Nephron (organoid): Measurements from ENCODE around the gene BSG.
A peak's percentile ranks its signal among the peaks of the same experiment; 100 is the strongest.
"Not testable (repeated sequence)": the region's sequence is repeated elsewhere in the genome, so short reads cannot be mapped to it uniquely, and the experiment has no call there.

ENCODE experiments used
- H3K27ac Mint-ChIP-seq, 3 experiments: 2 replicates each; pipeline ENCODE4 v1.8.0; 2020; ENCODE audit warnings: mixed read lengths in 3 of 3, mild to moderate bottlenecking in 2 of 3, moderate library complexity in 1 of 3
- H3K27me3 Mint-ChIP-seq: 2 replicates; pipeline ENCODE4 v1.8.0; 2021; ENCODE audit warnings: low read depth, mild to moderate bottlenecking, moderate library complexity, mixed read lengths
- H3K36me3 Mint-ChIP-seq: 2 replicates; pipeline ENCODE4 v1.8.0; 2020; ENCODE audit warnings: low read depth, mixed read lengths
- H3K4me1 Mint-ChIP-seq: 2 replicates; pipeline ENCODE4 v1.8.0; 2020; ENCODE audit warnings: mixed read lengths
- H3K4me3 Mint-ChIP-seq, 3 experiments: 2 replicates each; pipeline ENCODE4 v1.8.0; 2020; ENCODE audit warnings: mild to moderate bottlenecking in 3 of 3, mixed read lengths in 3 of 3, moderate library complexity in 2 of 3
- H3K9me3 Mint-ChIP-seq: 2 replicates; pipeline ENCODE4 v1.8.0; 2020; ENCODE audit warnings: mixed read lengths
- CTCF ChIP-seq, 3 experiments: fragments of 200-600 bp; sonication (generic); IDR thresholded peaks; one replicate each; pipeline ENCODE4 v1.5.0; 2021; ENCODE audit warnings: antibody characterized with exemption in 3 of 3; ENCODE audit not compliant: unreplicated experiment in 3 of 3

Gene BSG

GRCh38 chr19:582497-583197, 10.3 kb downstream of the BSG start:
- H3K4me3 Mint-ChIP-seq, result no peak overlapping the region
- no peaks in the 10 kb centered on the region for H3K36me3 Mint-ChIP-seq
- H3K9me3 Mint-ChIP-seq, result no peaks in the 10 kb centered on the region
- H3K27ac Mint-ChIP-seq, result no peak overlapping the region
- peaks cover 9% of the 10 kb centered on the region for H3K27me3 Mint-ChIP-seq
- H3K4me1 Mint-ChIP-seq, result no peaks in the 10 kb centered on the region
- no peak for TF ChIP-seq CTCF (IDR thresholded peaks at IDR 0.05; ENCODE audit: unreplicated experiment in 3 of 3)

GRCh38 chr19:583198-583967, 11.0 kb downstream of the BSG start:
- Mint-ChIP-seq H3K4me1 (no peaks in the 10 kb centered on the region), H3K9me3 (no peaks in the 10 kb centered on the region), H3K36me3 (no peaks in the 10 kb centered on the region), H3K4me3 (no peak overlapping the region), H3K27ac (no peak overlapping the region), H3K27me3 (peaks cover 15% of the 10 kb centered on the region)
- TF ChIP-seq CTCF (IDR thresholded peaks at IDR 0.05; ENCODE audit: unreplicated experiment in 3 of 3), result no peak

GRCh38 chr19:583968-584239, 11.5 kb downstream of the BSG start:
- no peaks in the 10 kb centered on the region for H3K4me1 Mint-ChIP-seq
- H3K27ac Mint-ChIP-seq, result no peak overlapping the region
- no peaks in the 10 kb centered on the region for H3K36me3 Mint-ChIP-seq
- TF ChIP-seq CTCF (IDR thresholded peaks at IDR 0.05; ENCODE audit: unreplicated experiment in 3 of 3), result no peak
- peaks cover 21% of the 10 kb centered on the region for H3K27me3 Mint-ChIP-seq
- H3K4me3 Mint-ChIP-seq, result peak overlapping the region in 1 of 3 experiments; percentile 63
- H3K9me3 Mint-ChIP-seq, result no peaks in the 10 kb centered on the region

GRCh38 chr19:584240-585001, 12.0 kb downstream of the BSG start:
- H3K4me3 Mint-ChIP-seq, result peak overlapping the region in 1 of 3 experiments; percentile 63
- peaks cover 25% of the 10 kb centered on the region for H3K27me3 Mint-ChIP-seq
- no peaks in the 10 kb centered on the region for H3K9me3 Mint-ChIP-seq
- no peak overlapping the region for H3K27ac Mint-ChIP-seq
- H3K4me1 Mint-ChIP-seq, result no peaks in the 10 kb centered on the region
- TF ChIP-seq CTCF (IDR thresholded peaks at IDR 0.05; ENCODE audit: unreplicated experiment in 3 of 3), result peak; percentile 84 to 92 (median 91)
- H3K36me3 Mint-ChIP-seq, result no peaks in the 10 kb centered on the region

GRCh38 chr19:585146-585545, 12.8 kb downstream of the BSG start:
- H3K36me3 Mint-ChIP-seq, H3K4me1 Mint-ChIP-seq, H3K9me3 Mint-ChIP-seq, H3K27ac Mint-ChIP-seq, H3K4me3 Mint-ChIP-seq: not testable (repeated sequence)
- H3K27me3 Mint-ChIP-seq, result peaks cover 25% of the 10 kb centered on the region

- Mint-ChIP-seq H3K4me1 (no peaks in the 10 kb centered on the region), H3K27ac (no peak overlapping the region), H3K36me3 (no peaks in the 10 kb centered on the region), H3K27me3 (peaks cover 25% of the 10 kb centered on the region), H3K9me3 (no peaks in the 10 kb centered on the region), H3K4me3 (no peak overlapping the region)
- no peak for TF ChIP-seq CTCF (IDR thresholded peaks at IDR 0.05; ENCODE audit: unreplicated experiment in 3 of 3)
Measured at GRCh38 chr19:585551-586110, 13.2 kb downstream of the BSG start.
